GM23248 (cell line): Measurements from ENCODE around the gene VPS35. TPM values are rescaled to one million over a fixed set of nuclear protein-coding genes. Genes with fewer than 3 reads are reported as not detected.

ENCODE experiments used
- DNase-seq: peaks from one replicate; pipeline ENCODE4 v3.0.0-alpha.2; 2015
- H2AFZ ChIP-seq: fragments of 200-600 bp; sonication (generic); 2 replicates; pipeline ENCODE4 v1.6.1; 2016; ENCODE audit warnings: antibody characterized with exemption
- H3F3A ChIP-seq: fragments of 200-600 bp; sonication (generic); 2 replicates; pipeline ENCODE4 v1.6.1; 2016; ENCODE audit warnings: mild to moderate bottlenecking, antibody characterized with exemption, mixed run types; ENCODE audit not compliant: insufficient read depth
- H3K27ac ChIP-seq: fragments of 200-600 bp; sonication (generic); 2 replicates; pipeline ENCODE4 v1.5.1; 2016; ENCODE audit warnings: mild to moderate bottlenecking
- H3K27me3 ChIP-seq: fragments of 200-600 bp; sonication (generic); replicated peaks from 2 replicates; pipeline ENCODE4 v1.6.1; 2016; ENCODE audit warnings: mild to moderate bottlenecking; ENCODE audit not compliant: insufficient read depth
- H3K36me3 ChIP-seq: fragments of 200-600 bp; sonication (generic); 2 replicates; pipeline ENCODE4 v1.6.1; 2016; ENCODE audit warnings: low read depth, mild to moderate bottlenecking
- H3K4me1 ChIP-seq: fragments of 200-600 bp; sonication (generic); 2 replicates; pipeline ENCODE4 v1.6.1; 2016; ENCODE audit warnings: mild to moderate bottlenecking; ENCODE audit not compliant: insufficient read depth
- H3K4me2 ChIP-seq: fragments of 200-600 bp; sonication (generic); one replicate; pipeline ENCODE4 v1.6.1; 2016; ENCODE audit warnings: mild to moderate bottlenecking; ENCODE audit not compliant: unreplicated experiment
- H3K4me3 ChIP-seq: fragments of 200-600 bp; sonication (generic); 2 replicates; pipeline ENCODE4 v1.5.1; 2016; ENCODE audit warnings: mild to moderate bottlenecking
- H3K79me2 ChIP-seq: fragments of 200-600 bp; sonication (generic); 2 replicates; pipeline ENCODE4 v1.6.1; 2016; ENCODE audit warnings: mild to moderate bottlenecking; ENCODE audit not compliant: insufficient read depth
- H3K9ac ChIP-seq: fragments of 200-600 bp; sonication (generic); 2 replicates; pipeline ENCODE4 v1.6.1; 2016; ENCODE audit warnings: mild to moderate bottlenecking
- H3K9me2 ChIP-seq: fragments of 200-600 bp; sonication (generic); 2 replicates; pipeline ENCODE4 v1.6.1; 2016; ENCODE audit warnings: mixed run types, mild to moderate bottlenecking, moderate library complexity; ENCODE audit not compliant: insufficient read depth
- H3K9me3 ChIP-seq: fragments of 200-600 bp; sonication (generic); one replicate; pipeline ENCODE4 v1.6.1; 2017; ENCODE audit warnings: low read depth
- H4K20me1 ChIP-seq: fragments of 200-600 bp; sonication (generic); 2 replicates; pipeline ENCODE4 v1.6.0; 2016; ENCODE audit not compliant: insufficient read depth
- EZH2 ChIP-seq: fragments of 200-600 bp; sonication (generic); IDR thresholded peaks from 2 replicates; pipeline ENCODE4 v1.6.1; 2018; ENCODE audit warnings: antibody characterized with exemption, mild to moderate bottlenecking; ENCODE audit not compliant: insufficient read depth, poor library complexity, severe bottlenecking
- EZH2phosphoT487 ChIP-seq: fragments of 200-600 bp; sonication (generic); IDR thresholded peaks from 2 replicates; pipeline ENCODE4 v1.6.1; 2018; ENCODE audit warnings: antibody characterized with exemption, moderate library complexity, mild to moderate bottlenecking, low read depth; ENCODE audit not compliant: insufficient read depth
- WGBS, 2 experiments: methylation state at CpG; one replicate each; pipeline ENCODE4 v1.1.6; 2015 to 2017; ENCODE audit warnings: low lambda C conversion rate in 2 of 2, low coverage in 1 of 2; ENCODE audit errors: missing lambda C conversion rate in 2 of 2; 5-methylcytosine and 5-hydroxymethylcytosine counted together
- in situ Hi-C: fragments of 300-500 bp; cut with MboI; formaldehyde crosslinking; loops from 2 replicates; pipeline ENCODE4 v1.15.0; 2020
- polyA plus RNA-seq: library from polyadenylated mRNA; unstranded; fragments of >200 nt; fragmentation: Nextera tagmentation; extraction: Ambion mirVana; gene quantifications from 2 replicates; pipeline ENCODE4 v1.2.1, GENCODE V29; 2016
- total RNA-seq: library from RNA; depleted of rRNA; stranded (reverse); fragments of >200 nt; shearing (Covaris generic); gene quantifications from 2 replicates; pipeline ENCODE4 v1.2.3, GENCODE V29; 2014

The VPS35 gene
- total and polyA plus RNA-seq, 2 experiments from 2014 or later, result 91.1 to 213 TPM

- Histone ChIP-seq H3K4me1 (no peaks in the 10 kb centered on the region), H3K36me3 (no peaks in the 10 kb centered on the region), H3F3A (no peaks in the 10 kb centered on the region), H4K20me1 (no peaks in the 10 kb centered on the region), H3K9me3 (no peaks in the 10 kb centered on the region), H3K27me3 (no peaks in the 10 kb centered on the region; the same call in 1 of the 2 replicates), H3K4me3 (no peak overlapping the region), H3K27ac (no peak overlapping the region), H3K9ac (no peak overlapping the region), H2AFZ (no peak overlapping the region), H3K9me2 (no peaks in the 10 kb centered on the region), H3K79me2 (no peaks in the 10 kb centered on the region), H3K4me2 (no peak overlapping the region)
- in situ Hi-C loops, result no loop called here
- TF ChIP-seq EZH2phosphoT487 (no peak), EZH2 (no peak)
- 55 to 64% methylated on average over 6 to 7 of the region's 7 CpGs for WGBS, 2 experiments
- DNase-seq, result no peak
Observed at GRCh38 chr16:46729326-46729995, 40.5 kb upstream of the VPS35 start.

GRCh38 chr16:46728806-46729205 lies 39.8 kb upstream of the VPS35 start:
- TF ChIP-seq EZH2 (no peak), EZH2phosphoT487 (no peak)
- no peaks in the 10 kb centered on the region for H3K79me2 ChIP-seq
- H3K9ac ChIP-seq, result no peak overlapping the region
- 72 to 75% methylated on average over 12 to 14 of the region's 14 CpGs for WGBS, 2 experiments
- H3K9me3 ChIP-seq, result no peaks in the 10 kb centered on the region
- no peak overlapping the region for H3K4me2 ChIP-seq
- no peak for DNase-seq
- no peaks in the 10 kb centered on the region for H3F3A ChIP-seq
- no peak overlapping the region for H3K4me3 ChIP-seq
- H4K20me1 ChIP-seq, result no peaks in the 10 kb centered on the region
- H3K9me2 ChIP-seq, result no peaks in the 10 kb centered on the region
- no peak overlapping the region for H3K27ac ChIP-seq
- H2AFZ ChIP-seq, result no peak overlapping the region
- in situ Hi-C loops, result no loop called here
- H3K36me3 ChIP-seq, result no peaks in the 10 kb centered on the region
- no peaks in the 10 kb centered on the region for H3K4me1 ChIP-seq
- H3K27me3 ChIP-seq, result no peaks in the 10 kb centered on the region; the same call in 1 of the 2 replicates

GRCh38 chr16:46727630-46728029 lies 38.7 kb upstream of the VPS35 start:
- H4K20me1 ChIP-seq, result no peaks in the 10 kb centered on the region
- no peaks in the 10 kb centered on the region for H3F3A ChIP-seq
- no peak overlapping the region for H2AFZ ChIP-seq
- H3K27me3 ChIP-seq, result no peaks in the 10 kb centered on the region
- H3K9ac ChIP-seq, result no peak overlapping the region
- no peaks in the 10 kb centered on the region for H3K36me3 ChIP-seq
- TF ChIP-seq EZH2 (no peak), EZH2phosphoT487 (no peak)
- H3K4me3 ChIP-seq, result no peak overlapping the region
- no peaks in the 10 kb centered on the region for H3K79me2 ChIP-seq
- no peaks in the 10 kb centered on the region for H3K9me3 ChIP-seq
- in situ Hi-C loops, result no loop called here
- H3K4me1 ChIP-seq, result no peaks in the 10 kb centered on the region
- DNase-seq, result no peak
- H3K4me2 ChIP-seq, result no peak overlapping the region
- WGBS, 2 experiments, result 74 to 75% methylated on average over 9 of the region's 9 CpGs
- no peaks in the 10 kb centered on the region for H3K9me2 ChIP-seq
- H3K27ac ChIP-seq, result no peak overlapping the region

- Histone ChIP-seq H2AFZ (no peak overlapping the region), H3K79me2 (no peaks in the 10 kb centered on the region), H3K4me2 (no peak overlapping the region), H3K9ac (no peak overlapping the region), H4K20me1 (no peaks in the 10 kb centered on the region), H3K36me3 (no peaks in the 10 kb centered on the region), H3K9me2 (no peaks in the 10 kb centered on the region), H3K27ac (no peak overlapping the region), H3K4me3 (no peak overlapping the region), H3K4me1 (no peaks in the 10 kb centered on the region), H3K9me3 (no peaks in the 10 kb centered on the region), H3K27me3 (no peaks in the 10 kb centered on the region), H3F3A (no peaks in the 10 kb centered on the region)
- DNase-seq, result no peak
- 73 to 79% methylated on average over 6 to 7 of the region's 7 CpGs for WGBS, 2 experiments
- TF ChIP-seq EZH2phosphoT487, result no peak
- TF ChIP-seq EZH2, result no peak
- in situ Hi-C loops, result no loop called here
Observed at GRCh38 chr16:46727184-46727583, 38.2 kb upstream of the VPS35 start.
